Left hindlimb (tissue), 1 donor: Measurements from ENCODE around the gene MYO5B.
"Not testable (repeated sequence)": the region's sequence is repeated elsewhere in the genome, so short reads cannot be mapped to it uniquely, and the experiment has no call there.

Experiments used
- DNase-seq: peaks from one replicate; pipeline ENCODE4 v3.0.0-alpha.2; 2018

The MYO5B gene

GRCh38 chr18:49846718-49847470 lies 348.1 kb downstream of the MYO5B start:
- DNase-seq: no peak

GRCh38 chr18:49846361-49846662 lies 348.6 kb downstream of the MYO5B start:
- peak; percentile 41 for DNase-seq

- DNase-seq: peak; percentile 51
These were observed 349.2 kb downstream of the MYO5B start for GRCh38 chr18:49845629-49846360.

GRCh38 chr18:49844903-49845302 lies 350.0 kb downstream of the MYO5B start:
- DNase-seq: no peak

- peak; percentile 41 for DNase-seq
These were observed 350.9 kb downstream of the MYO5B start for GRCh38 chr18:49843778-49844625.

- DNase-seq: no peak
These were observed 351.8 kb downstream of the MYO5B start for GRCh38 chr18:49843131-49843530.

- no peak for DNase-seq
These were observed 352.3 kb downstream of the MYO5B start for GRCh38 chr18:49842656-49843055.

- DNase-seq: no peak
These were observed 353.4 kb downstream of the MYO5B start for GRCh38 chr18:49841236-49842217.

- no peak for DNase-seq
These were observed 355.9 kb downstream of the MYO5B start for GRCh38 chr18:49839012-49839411.

GRCh38 chr18:49838381-49838780 lies 356.6 kb downstream of the MYO5B start:
- DNase-seq: no peak

GRCh38 chr18:49837889-49838288 lies 357.1 kb downstream of the MYO5B start:
- no peak for DNase-seq

GRCh38 chr18:49837316-49837835 lies 357.6 kb downstream of the MYO5B start:
- DNase-seq: not testable (repeated sequence)

- no peak for DNase-seq
These were observed 359.5 kb downstream of the MYO5B start for GRCh38 chr18:49835405-49835804.

- DNase-seq: no peak
These were observed 360.7 kb downstream of the MYO5B start for GRCh38 chr18:49834258-49834657.

- no peak for DNase-seq
These were observed 361.1 kb downstream of the MYO5B start for GRCh38 chr18:49833814-49834213.

- no peak for DNase-seq
These were observed 362.7 kb downstream of the MYO5B start for GRCh38 chr18:49832221-49832647.

- no peak for DNase-seq
These were observed 367.0 kb downstream of the MYO5B start for GRCh38 chr18:49827996-49828395.

- no peak for DNase-seq
These were observed 374.9 kb downstream of the MYO5B start for GRCh38 chr18:49819823-49820671.

GRCh38 chr18:49819071-49819662 lies 375.8 kb downstream of the MYO5B start:
- no peak for DNase-seq

GRCh38 chr18:49817947-49818346 lies 377.0 kb downstream of the MYO5B start:
- no peak for DNase-seq

- DNase-seq: no peak
These were observed 379.0 kb downstream of the MYO5B start for GRCh38 chr18:49815927-49816326.
